ENCODE data around the gene KRT39.
A peak's percentile ranks its signal among the peaks of the same experiment; 100 is the strongest.

KRT39 gene

DNA sequence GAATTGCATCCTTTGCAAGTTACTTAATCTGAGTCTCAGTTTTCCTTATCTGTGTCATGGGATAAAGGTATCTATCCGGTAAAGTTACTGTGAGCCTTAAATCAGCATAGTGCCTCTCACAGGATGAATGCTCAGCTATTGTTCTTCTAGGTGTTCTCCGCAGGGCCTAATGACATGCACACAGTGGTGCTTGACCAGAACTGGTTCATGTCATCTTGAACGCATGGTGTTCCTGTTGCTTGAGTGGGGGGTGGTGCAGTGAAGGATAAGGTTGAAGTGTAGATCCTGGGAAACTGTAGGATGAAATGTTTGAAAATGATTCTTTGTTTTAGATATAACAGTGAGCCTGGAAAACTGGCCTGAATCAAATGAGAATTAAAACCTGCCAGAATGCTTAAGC lies 13.4 kb upstream of the KRT39 start:
- DNase-seq, result no peak

DNA sequence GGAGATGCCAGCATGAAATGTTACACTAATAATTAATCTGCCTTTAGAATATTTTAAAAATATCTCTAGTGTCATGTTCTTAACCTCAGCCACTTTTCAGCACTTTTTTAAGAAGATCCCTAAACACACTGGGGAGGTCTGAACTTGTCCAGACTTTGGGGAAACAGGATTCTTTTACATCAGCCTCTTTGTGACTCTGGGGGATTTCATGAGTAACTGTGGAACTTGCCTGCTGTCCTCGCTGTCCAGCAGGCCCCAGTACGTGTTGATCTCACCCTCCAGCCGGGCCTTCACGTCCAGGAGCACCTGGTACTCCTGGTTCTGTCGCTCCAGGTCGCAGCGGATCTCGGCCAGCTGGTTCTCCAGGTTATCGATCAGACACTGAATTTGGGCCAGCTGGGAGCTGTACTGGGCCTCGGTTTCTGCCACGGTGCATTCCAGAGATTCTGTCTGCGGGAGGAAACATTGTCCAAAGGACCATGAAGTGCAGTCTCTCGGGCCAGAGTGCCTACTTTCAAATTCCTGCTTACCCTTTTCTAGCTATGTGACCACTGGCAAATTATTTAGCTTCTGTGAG lies 11.9 kb upstream of the KRT39 start:
- DNase-seq, result no peak

DNA sequence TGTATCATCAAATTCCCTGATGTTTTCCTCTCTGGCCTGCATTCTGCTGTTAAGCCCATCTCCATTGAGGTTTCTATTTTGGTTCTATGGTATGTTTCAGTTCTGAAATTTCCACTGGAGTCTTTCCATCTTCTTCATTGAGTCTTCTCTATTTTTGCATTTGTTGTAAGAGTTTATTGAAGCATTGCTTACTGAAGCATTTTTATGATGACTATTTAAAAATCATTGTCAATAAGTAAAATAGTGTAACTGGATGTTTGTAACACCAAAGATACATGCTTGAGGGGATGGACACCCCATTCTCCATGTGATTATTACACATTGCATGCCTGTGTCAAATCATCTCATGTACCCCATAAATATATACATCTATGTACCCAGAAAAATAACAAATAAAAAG lies 8.8 kb upstream of the KRT39 start:
- DNase-seq, result no peak

DNA sequence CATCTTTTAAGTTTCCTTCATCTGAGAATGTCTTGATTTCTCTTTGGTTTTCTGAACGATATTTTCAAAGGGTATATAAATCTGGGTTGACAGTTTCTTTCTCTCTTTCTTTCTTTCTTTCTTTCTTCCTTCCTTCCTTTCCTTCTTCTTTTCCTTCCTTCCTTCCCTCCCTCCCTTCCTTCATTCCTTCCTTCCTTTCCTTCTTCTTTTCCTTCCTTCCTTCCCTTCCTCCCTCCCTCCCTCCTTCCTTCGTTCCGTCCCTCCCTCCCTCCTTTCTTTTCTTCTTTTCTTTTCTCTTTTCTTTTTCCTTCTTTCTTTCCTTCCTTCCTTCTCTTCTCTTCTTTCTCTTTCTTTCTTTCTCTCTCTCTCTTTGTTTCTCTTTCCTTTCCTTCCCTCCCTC lies 7.6 kb upstream of the KRT39 start:
- no peak for DNase-seq

DNA sequence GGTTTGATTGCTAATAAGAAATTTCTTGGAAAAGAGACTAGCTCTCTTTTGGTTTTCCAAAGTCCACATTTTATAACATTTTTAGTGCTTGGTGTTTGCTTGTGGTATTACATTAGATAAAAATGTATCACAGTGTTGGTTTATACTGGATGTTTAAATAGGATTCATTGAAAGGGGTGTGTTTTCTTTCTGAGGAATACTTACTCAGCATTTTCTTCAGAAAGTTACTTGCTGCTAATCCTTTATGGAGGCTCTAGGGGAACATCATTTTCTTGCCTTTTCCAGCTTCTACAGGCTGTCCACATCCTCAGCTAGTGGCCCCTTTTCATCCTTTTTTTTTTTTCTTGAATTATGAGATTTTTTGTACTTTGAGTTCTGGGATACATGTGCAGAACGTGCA lies 834 bp upstream of the KRT39 start:
- DNase-seq, result no peak

DNA sequence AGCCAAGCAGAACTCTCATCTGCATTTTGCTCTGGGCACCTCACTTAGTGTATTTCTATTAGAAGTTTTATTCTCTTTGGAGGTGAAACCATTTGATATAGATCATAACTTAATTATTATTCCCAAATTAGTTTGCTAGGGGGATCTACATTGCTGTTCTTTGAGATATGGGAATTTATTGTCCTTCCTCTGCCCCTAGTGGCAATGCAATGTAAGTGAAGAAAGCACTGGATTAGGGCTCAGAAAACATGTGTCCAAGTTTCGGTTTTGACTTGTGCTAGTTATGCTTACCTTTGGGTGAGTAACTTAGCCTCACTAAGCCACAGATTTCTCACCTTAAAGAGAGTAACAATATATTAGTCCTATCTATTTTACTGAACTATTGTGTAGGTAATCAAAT lies 2.9 kb downstream of the KRT39 start:
- no peak for DNase-seq

DNA sequence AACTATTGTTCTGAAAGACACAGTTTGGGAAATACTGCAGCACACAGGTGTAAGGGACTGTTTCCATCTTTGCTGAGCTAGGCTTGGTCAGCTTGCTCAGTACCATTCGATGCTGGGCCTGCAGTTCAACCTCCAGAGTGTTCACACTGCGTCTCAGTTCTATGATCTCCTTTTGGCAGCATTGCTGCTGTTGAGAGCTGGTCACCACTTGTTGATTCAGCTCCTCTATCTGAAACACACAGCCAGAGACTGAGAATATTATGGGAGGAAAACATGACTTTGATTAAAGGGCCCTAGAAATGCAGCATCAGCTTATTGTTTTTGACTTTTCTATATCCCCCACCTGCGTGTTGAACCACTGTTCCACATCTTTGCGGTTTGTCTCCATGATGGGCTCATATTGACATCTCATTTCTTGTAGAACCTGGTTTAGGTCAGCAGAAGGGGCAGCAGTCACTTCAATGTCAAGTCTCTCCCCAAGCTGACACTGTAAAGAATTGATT lies 4.6 kb downstream of the KRT39 start:
- DNase-seq, result no peak

DNA sequence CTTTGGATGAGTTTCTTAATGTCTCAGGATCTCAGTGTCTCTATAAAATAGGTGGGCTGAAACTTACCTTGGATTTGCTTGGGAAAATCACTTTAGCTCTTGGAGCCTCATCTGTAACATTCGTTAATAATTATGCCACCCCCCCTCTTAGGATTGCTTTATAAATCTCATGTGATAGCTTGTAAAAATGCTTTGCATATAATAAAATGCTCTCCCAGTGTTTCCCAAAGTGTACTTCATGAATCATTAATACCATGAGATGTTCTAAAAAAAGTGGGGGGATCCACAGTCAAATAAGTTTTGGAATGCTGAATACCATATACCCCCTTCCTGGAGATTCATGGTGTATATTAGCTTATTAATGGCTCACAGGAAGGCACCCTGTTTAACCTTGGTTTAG lies 5.2 kb downstream of the KRT39 start:
- no peak for DNase-seq

DNA sequence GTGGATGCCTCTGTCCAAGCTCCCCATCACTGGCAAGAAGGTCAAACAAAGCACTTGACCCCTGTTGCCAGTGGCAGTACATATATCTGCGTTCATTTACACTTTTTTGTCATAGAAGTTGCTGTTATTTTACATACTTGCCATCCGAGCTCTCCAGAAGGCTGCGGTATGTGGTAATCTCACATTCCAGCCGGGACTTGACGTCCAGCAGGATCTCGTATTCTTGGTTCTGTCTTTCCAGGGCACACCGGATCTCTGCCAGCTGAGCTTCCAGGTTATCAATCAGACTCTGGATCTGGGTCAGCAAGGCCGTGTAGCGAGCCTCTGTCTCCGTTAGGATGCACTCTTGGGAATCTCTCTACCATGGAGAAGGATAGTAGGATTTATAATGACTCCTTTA lies 6.6 kb downstream of the KRT39 start:
- DNase-seq, result no peak

DNA sequence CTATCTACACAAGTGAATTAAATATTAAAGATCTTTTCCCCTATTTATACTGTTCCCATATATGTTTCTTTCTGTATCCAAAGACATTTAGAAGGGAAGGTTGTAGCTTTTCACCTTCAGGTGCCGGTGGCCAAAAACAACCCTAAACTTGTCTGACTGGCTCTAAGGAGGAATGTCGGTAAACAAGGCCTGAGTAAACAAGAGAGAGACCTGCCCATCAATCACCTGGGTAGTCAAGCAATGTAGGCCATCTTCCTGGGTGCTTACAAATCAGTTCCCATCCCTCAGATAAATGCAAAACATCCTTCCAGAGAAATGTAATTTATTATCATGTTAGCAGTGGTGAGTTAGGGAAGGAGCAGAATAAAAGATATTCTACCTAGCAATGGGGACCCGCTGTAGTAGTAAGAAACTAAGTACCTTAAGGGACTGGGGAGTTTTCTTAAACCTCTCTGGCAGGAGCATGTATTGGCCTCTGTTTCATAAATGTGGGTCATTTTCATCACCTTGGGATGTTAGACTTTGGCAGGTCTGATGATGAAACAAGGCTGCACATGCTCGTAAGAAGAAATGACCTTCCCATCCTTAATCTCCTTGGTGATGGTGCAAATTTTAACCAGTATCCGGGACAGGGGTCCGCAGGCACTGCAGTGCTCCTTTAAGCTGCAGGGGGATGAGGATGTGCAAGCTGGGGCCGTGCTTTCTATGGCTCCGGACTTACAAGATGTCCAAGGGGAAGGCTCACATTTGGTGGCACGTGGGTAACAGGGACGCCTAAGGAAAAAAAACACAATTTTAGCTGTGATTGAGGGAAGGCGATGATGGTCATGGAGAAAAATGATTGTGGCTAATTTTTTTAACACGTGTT lies 8.4 kb downstream of the KRT39 start:
- no peak for DNase-seq

DNA sequence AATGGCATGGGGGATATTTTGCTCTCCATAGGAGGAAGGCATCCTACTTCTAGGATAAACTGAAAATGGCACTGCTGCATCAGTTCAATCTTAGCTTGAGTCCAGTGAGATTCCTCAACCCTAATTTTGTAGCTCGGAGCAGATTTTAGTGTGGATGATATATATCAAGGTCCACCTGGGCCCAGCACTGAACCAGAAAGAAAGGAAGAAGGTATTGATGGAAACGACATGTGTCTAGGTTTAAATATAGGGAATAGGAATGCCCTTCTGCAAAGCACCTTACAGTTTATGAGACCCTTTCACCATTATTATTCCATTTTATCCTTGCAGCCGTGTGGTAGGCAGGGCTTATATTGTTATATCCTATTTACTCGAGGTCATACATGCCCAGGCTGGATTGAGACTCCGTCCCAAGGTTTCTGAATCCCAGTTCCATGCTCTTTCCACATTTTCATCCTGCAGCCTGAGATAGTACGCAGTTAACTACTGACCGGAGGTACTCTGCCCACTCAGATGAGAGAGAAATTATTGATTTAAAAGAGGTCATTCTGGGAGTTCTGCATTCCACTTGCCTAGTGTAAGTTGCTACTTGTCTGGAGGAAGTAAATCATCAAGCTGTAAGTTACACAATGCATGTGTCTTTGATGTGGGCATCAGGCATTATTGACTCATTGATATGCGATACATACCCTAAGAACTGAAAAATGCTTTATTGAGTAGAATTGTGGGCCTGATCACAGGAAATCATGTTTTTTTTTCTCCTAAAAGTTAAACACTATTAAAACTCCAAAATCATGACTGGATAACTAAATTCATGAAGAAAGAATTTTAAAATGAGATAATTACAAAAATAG lies 10.1 kb downstream of the KRT39 start:
- peak; percentile 98 for DNase-seq

DNA sequence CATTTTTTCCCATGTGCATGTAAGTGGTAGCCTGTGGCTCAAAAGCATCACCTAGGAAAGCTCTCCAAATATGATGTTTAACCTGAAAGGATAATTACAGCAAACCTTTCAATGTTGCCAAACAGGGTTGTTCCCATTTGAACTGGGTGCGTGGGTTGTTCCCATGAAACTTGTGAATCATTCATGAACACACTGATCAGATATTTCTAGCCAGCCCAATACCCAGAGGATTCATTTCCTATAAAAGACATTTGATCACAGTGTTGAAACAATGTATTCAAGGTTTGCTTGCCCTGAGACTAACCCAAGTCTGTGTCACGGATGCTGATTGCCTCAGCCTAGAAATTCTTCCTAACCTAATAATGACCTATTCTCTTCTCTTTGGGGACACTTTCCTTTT lies 12.9 kb downstream of the KRT39 start:
- peak; percentile 88 for DNase-seq

DNA sequence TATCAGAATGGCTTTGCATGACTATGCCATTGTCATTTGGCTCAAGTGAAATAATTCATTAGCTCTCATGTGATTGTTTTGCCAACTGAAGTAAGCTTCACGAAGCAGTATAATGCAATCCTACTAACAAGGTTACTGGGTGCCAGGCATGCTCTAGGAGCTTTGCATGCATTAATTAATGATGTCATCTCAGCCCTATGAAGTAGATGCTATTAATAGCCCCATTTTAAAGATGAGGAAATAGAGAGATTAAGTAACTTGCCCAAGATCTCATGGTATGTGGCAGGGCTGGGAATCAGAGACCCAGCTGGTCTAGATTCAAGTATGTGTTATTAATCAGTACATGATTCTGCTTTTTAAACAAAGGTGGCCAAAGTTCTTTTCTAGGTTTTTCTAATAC lies 14.1 kb downstream of the KRT39 start:
- peak; percentile 92 for DNase-seq

DNA sequence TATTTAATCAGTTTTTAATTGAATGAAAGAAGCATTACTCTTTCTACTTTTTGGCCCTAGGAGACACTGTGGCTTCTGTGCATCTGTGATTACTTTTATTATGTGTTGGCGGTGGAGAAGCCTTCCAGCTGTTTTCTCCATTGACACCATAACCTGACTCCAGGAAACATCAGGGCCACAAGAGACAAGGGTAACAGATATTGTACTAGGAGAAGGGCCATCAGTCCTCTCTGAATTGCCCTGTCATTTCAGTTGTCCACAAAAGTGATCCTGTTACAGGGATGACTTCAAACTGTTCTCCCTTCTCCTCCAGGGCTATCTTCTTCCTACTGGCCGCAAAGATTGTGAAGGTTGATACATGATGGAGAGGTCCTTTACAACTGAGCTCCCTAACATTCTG lies 14.6 kb downstream of the KRT39 start:
- no peak for DNase-seq

DNA sequence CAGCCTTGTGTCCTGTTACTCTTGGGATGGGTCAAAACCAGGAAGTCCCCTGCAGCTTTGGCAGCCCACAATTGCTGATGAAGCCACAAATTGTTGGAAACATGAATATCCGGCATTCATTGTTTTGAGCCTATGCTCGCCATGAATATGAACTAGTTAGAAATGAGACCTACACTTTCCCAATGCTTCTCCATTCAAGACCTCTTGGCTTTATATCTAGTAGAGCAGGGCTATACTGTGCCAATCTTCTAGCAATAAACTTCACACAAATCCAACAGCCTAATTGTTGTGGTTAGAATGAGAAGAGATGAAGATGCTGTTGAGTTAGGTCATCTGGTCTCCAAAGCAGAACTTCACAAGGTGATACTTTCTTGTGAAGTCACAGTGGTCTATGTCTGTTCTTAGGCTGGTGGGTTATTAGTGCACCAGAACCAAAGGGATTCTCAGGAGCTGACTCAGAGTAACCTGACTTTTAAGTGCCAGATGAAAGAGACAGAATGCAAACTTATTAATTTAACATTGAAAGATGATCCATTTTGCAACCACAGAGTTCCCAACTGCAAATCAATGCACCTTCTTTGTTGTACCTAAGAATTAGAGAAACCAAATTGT lies 15.6 kb downstream of the KRT39 start:
- no peak for DNase-seq

DNA sequence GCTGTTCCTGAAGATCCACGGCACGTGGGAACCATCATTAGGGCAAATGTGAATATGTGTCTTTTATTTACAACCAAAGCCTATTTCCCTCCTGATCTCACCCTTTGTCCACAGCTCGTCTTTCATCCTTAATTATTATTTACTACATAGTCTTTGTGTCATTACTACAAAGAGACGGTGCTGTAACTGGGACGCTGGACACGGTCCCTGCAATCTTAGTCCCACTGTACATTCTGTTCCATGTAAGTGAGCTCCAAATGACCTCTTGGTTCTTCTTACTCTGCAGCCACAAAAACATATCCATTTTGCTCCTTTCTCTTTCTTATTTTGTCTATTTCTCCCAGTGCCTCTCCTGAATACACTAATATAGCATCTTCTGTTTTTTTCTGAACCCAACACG lies 16.6 kb downstream of the KRT39 start:
- DNase-seq, result no peak

DNA sequence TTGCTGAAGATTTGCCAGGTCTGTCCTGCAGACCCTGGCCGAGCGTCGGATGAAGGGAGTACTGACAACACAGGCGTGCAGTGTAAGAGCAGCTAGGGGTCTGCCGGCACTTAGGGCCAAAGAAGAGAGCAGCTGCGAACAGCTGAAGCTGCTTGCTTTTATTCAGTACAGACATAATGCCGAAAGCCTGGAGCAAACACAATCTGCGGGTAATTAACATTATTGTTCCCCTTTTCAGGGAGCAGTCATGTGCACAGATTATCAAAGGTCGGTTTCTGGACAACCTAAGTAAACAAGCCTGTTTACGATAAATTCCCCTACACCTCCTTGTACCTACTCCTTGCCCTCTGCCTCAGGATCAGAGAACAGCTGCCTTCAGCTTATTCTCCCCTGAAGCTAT lies 17.3 kb downstream of the KRT39 start:
- no peak for DNase-seq

DNA sequence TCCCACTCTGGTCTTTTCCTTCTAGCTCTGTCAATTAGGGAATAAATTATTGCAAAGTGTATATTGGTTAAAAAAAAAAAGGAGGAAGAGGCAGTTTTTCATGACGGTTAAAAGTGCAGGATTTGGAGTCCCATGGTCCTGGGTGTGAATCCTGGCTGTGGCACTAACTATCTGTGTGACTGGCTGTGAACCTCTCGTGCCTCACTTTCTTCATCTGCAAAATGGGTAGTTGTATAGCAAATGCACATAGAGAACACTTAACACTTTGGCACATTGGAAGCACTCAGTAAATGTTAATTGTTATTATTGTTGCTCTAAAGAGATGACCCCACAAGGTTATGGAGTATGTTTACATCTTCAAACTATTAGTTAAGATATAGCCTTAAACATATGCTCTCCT lies 18.8 kb downstream of the KRT39 start:
- no peak for DNase-seq

DNA sequence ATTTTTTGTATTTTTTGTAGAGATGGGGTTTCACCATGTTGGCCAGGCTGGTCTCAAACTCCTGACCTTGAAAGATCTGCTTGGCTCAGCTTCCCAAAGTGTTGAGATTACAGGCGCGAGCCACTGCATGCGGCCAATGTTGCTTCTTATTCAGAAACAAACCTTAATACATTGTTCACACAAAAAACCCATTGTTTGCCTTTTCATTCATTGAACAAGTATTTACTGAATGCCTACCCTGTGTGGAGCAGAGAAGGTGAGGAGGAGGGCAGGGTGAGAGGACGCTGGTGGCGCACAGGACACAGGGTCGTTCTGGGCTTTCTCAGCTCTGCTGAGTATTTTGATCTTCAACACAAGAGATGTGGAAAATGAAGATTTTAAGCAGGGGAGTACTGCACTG lies 21.3 kb downstream of the KRT39 start:
- DNase-seq, result no peak

DNA sequence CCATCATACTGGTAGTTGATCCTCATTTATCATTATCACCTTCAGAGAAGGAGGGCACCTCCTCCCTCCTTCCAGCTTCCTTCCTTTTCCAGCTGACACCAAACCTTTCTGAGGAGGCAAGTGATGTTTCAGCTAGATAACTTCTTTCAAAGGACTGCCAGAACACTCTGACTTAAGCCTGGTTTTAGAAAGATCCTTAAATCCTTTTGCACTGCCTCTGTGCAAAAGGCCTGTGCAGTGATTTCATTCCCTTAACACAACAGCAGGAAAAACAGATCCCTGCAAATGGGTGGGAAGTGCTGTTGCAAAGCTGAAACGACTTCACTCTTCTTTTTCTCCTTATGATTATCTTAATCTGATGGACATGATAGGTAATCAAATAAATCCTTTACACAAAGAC lies 22.2 kb downstream of the KRT39 start:
- no peak for DNase-seq

DNA sequence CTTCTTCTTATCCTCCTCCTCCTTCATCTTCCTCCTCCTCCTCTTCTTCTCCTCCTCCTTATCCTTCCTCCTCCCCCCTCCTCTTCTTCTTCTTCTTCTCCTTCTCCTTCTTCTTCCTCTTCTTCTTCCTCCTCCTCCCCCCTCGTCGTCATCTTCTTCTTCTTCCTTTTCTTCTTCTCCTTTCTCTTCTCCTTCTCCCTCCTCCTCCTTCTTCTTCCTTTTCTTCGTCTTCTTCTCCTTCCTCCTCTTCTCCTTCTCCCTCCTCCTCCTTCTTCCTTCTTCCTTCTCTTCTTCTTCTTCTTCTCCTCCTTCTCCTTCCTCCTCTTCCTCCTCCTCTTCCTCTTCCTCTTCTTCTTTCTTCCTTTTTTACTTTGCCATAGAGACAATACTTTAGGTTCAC lies 24.2 kb downstream of the KRT39 start:
- no peak for DNase-seq

DNA sequence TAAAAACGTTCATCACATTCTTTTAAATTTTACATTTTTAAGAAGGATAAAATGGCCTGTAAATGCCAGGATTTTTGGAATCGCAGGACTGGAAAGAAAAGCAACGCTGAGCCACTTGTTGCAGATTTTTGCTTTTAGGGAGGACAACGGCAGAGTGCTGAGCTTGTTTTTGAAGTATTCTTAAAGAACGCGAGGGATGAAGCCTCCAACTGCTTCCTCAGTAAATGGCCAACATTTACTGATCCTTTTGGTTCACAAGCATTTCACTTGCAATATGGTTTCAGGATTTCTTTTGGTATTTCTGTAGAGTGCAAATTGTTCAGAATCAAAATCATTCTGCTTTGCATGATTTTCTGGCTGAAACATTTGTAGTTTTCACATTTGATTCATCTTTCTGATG lies 26.5 kb downstream of the KRT39 start:
- DNase-seq, result no peak

DNA sequence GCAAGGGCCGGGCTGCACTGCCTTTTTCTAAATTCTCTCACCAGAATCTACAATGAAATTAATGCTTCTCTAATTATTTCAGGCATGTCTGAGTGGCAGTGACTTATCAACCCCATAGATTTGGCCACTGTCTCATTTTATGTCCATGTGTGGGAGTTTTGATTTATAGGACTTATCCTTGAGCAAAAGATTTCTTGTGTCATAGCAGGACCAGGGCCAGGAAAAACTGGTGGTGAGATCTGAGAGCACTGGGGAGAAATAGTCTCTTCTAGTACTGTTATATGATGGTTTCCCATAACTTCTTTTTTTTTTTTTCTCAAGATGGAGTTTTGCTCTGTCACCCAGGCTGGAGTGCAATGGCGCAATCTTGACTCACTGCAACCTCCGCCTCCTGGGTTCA lies 27.8 kb downstream of the KRT39 start:
- DNase-seq, result peak; percentile 49

Data from fibroblast of skin of right quadriceps (primary cell).